Stomach (tissue), 4 donors: ENCODE results near the gene COL4A4.

ENCODE experiments used
- POLR2A ChIP-seq, 4 donors: fragments of 450-650 bp; IDR thresholded peaks; one replicate each; pipeline ENCODE4 v1.6.1; 2016; ENCODE audit warnings: antibody characterized with exemption in 4 of 4, control low read depth in 2 of 4, mild to moderate bottlenecking in 1 of 4, moderate library complexity in 1 of 4
- TF ChIP-seq, protein P1 (sequence below), 7 experiments: fragments of 450-650 bp in 4 of 7; fragments of 200-600 bp in 3 of 7; sonication (generic) in 3 of 7; IDR thresholded peaks; one replicate each; pipeline ENCODE4 v1.5.1; 2016 to 2019; ENCODE audit warnings: antibody characterized with exemption in 7 of 7, control low read depth in 2 of 7, mild to moderate bottlenecking in 1 of 7

- no peak for TF ChIP-seq POLR2A (IDR thresholded peaks at IDR 0.05)
- TF ChIP-seq, protein P1, sequence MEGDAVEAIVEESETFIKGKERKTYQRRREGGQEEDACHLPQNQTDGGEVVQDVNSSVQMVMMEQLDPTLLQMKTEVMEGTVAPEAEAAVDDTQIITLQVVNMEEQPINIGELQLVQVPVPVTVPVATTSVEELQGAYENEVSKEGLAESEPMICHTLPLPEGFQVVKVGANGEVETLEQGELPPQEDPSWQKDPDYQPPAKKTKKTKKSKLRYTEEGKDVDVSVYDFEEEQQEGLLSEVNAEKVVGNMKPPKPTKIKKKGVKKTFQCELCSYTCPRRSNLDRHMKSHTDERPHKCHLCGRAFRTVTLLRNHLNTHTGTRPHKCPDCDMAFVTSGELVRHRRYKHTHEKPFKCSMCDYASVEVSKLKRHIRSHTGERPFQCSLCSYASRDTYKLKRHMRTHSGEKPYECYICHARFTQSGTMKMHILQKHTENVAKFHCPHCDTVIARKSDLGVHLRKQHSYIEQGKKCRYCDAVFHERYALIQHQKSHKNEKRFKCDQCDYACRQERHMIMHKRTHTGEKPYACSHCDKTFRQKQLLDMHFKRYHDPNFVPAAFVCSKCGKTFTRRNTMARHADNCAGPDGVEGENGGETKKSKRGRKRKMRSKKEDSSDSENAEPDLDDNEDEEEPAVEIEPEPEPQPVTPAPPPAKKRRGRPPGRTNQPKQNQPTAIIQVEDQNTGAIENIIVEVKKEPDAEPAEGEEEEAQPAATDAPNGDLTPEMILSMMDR (IDR thresholded peaks at IDR 0.05), result no peak
These were observed 46.2 kb downstream of the COL4A4 start for GRCh38 chr2:227117852-227118251.
